ENCODE measurements around the gene AKNA.
"Not testable (repeated sequence)": the region's sequence is repeated elsewhere in the genome, so short reads cannot be mapped to it uniquely, and the experiment has no call there.

The AKNA gene

GRCh38 chr9:114336699-114337395 is 50.9 kb downstream of the AKNA start:
- DNase-seq (ENCODE audit: low read depth, low spot score), result no peak

DNA sequence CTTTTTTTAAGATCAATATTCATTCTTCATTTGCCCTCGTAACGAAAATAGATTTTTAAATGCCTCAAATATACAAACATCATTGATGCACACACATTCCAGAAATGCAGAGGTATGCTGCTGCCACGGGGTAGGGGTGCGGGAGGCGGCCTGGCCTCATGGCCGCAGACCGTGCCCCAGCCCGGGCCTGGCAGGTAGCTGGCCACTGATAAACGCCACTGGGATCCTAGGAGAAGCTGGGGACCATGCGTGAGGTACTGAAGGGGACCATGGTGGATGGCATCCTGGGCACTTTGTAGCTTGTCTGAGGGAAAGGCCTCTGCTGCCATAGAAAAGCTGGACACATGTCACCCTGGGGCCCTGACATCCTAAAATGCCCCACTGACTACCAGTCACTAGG is 51.6 kb downstream of the AKNA start:
- DNase-seq (ENCODE audit: low read depth, low spot score), result no peak

DNA sequence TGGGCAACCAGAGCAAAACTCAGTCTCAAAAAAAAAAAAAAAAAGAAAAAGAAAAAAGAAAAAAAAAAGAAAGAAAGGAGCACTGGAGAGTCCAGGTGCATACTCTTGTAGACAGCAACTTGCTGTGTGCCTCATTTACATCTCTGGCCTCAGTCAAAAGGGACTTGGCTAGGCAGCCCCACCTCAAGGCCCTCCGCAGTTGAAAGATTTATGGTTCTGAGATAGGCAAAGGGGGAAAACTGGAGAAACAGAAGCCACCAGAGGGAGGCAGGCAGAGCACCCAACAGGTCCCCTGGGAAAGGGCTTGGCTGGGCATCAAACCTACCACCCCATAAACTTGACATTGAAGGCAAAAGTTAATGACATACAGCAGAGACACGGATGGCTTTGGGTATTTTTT is 52.0 kb downstream of the AKNA start:
- DNase-seq (ENCODE audit: low read depth, low spot score), result no peak

DNA sequence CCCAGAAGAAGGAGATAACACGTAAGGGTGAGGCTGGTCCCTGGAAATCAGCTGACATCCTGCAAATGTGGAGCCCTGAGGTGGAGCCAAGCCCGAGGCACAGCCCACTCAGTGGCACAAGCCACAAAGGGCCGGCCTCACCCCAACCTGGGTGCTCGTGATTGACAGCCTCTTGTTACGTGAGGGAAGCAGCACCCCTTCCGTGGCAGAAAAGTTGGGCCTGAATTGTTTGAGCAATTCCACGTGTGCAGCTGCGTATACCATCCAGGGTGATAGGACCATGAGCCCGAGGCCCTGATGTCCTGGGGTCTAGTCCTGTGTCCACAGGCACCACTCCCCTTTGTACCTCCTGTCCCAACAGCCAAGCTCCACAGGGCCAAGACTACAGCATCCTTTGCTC is 53.3 kb downstream of the AKNA start:
- no peak for DNase-seq (ENCODE audit: low read depth, low spot score)

GRCh38 chr9:114333718-114334117 is 54.1 kb downstream of the AKNA start:
- DNase-seq (ENCODE audit: low read depth, low spot score), result not testable (repeated sequence)

GRCh38 chr9:114332474-114333040 is 55.2 kb downstream of the AKNA start:
- not testable (repeated sequence) for DNase-seq (ENCODE audit: low read depth, low spot score)

- DNase-seq (ENCODE audit: low read depth, low spot score), result not testable (repeated sequence)
Measured at GRCh38 chr9:114331229-114332195, 56.3 kb downstream of the AKNA start.

DNA sequence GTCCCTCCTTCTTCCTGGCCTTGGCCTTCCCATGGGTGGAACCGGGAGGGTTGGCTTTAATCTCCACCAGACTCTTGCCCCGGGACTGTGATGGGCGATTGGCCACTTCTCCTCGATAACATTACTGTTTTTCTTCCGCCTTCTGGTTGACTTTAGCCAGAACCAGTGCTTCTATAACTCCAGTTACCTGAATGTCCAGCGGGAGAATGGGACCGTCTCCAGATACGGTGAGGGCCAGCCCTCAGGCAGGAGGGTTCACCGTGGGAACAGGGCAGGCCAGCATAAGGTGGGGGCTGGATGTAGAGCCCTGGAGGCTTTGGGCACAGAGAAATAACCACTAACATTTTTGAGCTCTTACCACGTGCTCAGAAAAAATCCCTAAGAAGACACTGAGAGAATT is 57.1 kb downstream of the AKNA start:
- DNase-seq (ENCODE audit: low read depth, low spot score), result no peak

- DNase-seq (ENCODE audit: low read depth, low spot score), result not testable (repeated sequence)
Measured at GRCh38 chr9:114329625-114330022, 58.2 kb downstream of the AKNA start, which contains the start of gene ORM2. Gene ORM2, plus strand, starts transcription at chr9:114329869. Its CDS starts 36 bp downstream, at chr9:114329905.

DNA sequence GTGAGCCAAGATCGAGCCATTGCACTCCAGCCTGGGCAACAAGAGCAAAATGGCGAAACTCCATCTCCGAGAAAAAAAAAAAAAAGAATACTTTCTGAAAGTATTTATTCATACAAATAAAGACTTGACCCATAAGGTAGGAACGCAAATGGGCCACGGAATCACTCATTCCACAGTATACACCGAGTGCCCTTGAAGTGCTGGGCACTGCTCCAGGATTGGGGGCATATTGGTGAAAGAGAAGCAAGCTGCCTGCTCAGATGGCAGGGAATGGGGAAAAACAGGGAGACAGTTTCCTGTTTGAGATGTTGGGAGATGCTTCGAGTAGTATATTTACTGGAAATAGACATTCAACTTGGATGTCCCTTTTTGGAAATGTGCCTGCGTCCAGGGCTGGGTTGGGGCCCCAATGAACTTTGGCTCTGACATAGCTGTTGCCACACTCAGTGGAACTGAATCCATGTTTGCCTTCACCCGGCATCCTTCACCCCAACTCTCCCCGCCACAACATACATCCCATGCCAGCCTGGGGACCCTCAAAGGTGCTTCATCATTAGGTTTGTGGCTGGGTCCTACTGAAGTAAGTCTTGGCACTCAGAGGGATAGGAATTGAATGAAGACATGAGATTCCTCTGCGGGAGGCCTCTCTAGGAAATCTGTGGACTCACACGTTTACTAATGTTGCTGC is 58.7 kb downstream of the AKNA start:
- not testable (repeated sequence) for DNase-seq (ENCODE audit: low read depth, low spot score)

- not testable (repeated sequence) for DNase-seq (ENCODE audit: low read depth, low spot score)
Measured at GRCh38 chr9:114328357-114328820, 59.4 kb downstream of the AKNA start.

- DNase-seq (ENCODE audit: low read depth, low spot score), result no peak
Measured at GRCh38 chr9:114327749-114328148, 60.0 kb downstream of the AKNA start.

GRCh38 chr9:114325684-114326254 is 62.0 kb downstream of the AKNA start:
- DNase-seq (ENCODE audit: low read depth, low spot score), result not testable (repeated sequence)

DNA sequence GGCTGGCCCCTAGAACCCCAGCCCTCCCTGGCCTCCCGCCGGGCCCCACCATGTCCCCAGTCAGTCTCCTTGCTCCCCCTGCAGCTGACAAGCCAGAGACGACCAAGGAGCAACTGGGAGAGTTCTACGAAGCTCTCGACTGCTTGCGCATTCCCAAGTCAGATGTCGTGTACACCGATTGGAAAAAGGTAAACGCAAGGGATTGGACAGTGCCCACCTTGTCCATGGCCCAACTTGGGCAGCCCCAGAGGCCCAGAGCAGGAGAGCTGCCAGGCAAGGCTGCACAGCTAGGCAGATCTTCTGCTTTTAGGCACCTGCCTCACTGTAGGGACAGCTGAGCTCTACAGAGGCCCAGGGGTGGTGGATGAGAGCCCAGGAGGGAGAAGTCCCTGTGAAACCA is 62.8 kb downstream of the AKNA start:
- not testable (repeated sequence) for DNase-seq (ENCODE audit: low read depth, low spot score)

GRCh38 chr9:114324492-114324891 is 63.3 kb downstream of the AKNA start:
- no peak for DNase-seq (ENCODE audit: low read depth, low spot score)

GRCh38 chr9:114323849-114324248 is 63.9 kb downstream of the AKNA start:
- DNase-seq (ENCODE audit: low read depth, low spot score), result not testable (repeated sequence)

- DNase-seq (ENCODE audit: low read depth, low spot score), result not testable (repeated sequence)
Measured at GRCh38 chr9:114322831-114323531, 64.8 kb downstream of the AKNA start, which contains the start of gene ORM1. Gene ORM1, plus strand, starts transcription at chr9:114323098. Its CDS starts 36 bp downstream, at chr9:114323134.

- DNase-seq (ENCODE audit: low read depth, low spot score), result peak; percentile 17
Measured at GRCh38 chr9:114322160-114322818, 65.5 kb downstream of the AKNA start.

- peak; percentile 42 for DNase-seq (ENCODE audit: low read depth, low spot score)
Measured at GRCh38 chr9:114321759-114322158, 66.0 kb downstream of the AKNA start.

GRCh38 chr9:114320710-114321109 is 67.1 kb downstream of the AKNA start:
- DNase-seq (ENCODE audit: low read depth, low spot score), result peak; percentile 26
